ENCODE data around the gene PIR. TPM values are rescaled to one million over a fixed set of nuclear protein-coding genes. Genes with fewer than 3 reads are reported as not detected.

The PIR gene
- total and polyA plus RNA-seq, 2 donors (not counting 3 experiments of a cell fraction or from before 2014, with no cell fraction given) = 89.0 to 108 TPM

GRCh38 chrX:15525664-15526416 lies 32.7 kb upstream of the PIR start:
- ChIA-PET CTCF (interaction anchor here (1.2 kb wide), 1 partner anchor 19 kb away, joined by 4 read pairs; no protein-coding TSS in a partner anchor), POLR2A (no interaction called here)
- Histone ChIP-seq H3K4me3 (replicated peaks in 1 of 3; ENCODE audit: insufficient read depth in 1 of 3, low read depth in 1 of 3, low read length in 3 of 3) (no peak overlapping the region), H3K27me3 (ENCODE audit: control insufficient read depth in 2 of 2, insufficient read depth in 2 of 2, low read length in 2 of 2) (no peaks in the 10 kb centered on the region), H3K9me3 (replicated peaks; ENCODE audit: control insufficient read depth, insufficient read depth, low read length) (no peaks in the 10 kb centered on the region), H4K20me1 (replicated peaks; ENCODE audit: control insufficient read depth, extremely low read depth, insufficient read depth, low read length) (no peaks in the 10 kb centered on the region), H3K27ac (ENCODE audit: insufficient read depth, low read depth, low read length) (peak overlapping the region; percentile 73), H2AFZ (ENCODE audit: low read depth, low read length) (no peak overlapping the region), H3K4me1 (ENCODE audit: control insufficient read depth, extremely low read depth, insufficient read depth, low read length) (peaks cover 64% of the 10 kb centered on the region), H3K36me3 (ENCODE audit: control insufficient read depth in 2 of 2, extremely low read depth in 1 of 2, insufficient read depth in 2 of 2, low read length in 2 of 2) (peaks cover 9 to 15% of the 10 kb centered on the region in 2 experiments), H3K9ac (replicated peaks; ENCODE audit: extremely low read depth, insufficient read depth, low read length) (no peak overlapping the region), H3K79me2 (ENCODE audit: control insufficient read depth, insufficient read depth, low read length) (no peaks in the 10 kb centered on the region), H3K9me1 (replicated peaks; ENCODE audit: control insufficient read depth, extremely low read depth, insufficient read depth, low read length) (no peaks in the 10 kb centered on the region), H3K4me2 (ENCODE audit: insufficient read depth, low read length) (no peak overlapping the region)
- FAIRE-seq (no peak), DNase-seq (ENCODE audit: low read depth, low spot score) (peak; percentile 22)
- dilution Hi-C loops (cut with MboI; ENCODE audit: extremely low pct_ligation_motif_present, low sequenced_read_pairs) = no loop called here
- BruUV-seq (replicated peaks) = no TSS peak
- intact Hi-C loops (cut with micrococcal nuclease) = loop anchor here (2.0 kb wide), 1 partner anchor 39 kb away; no protein-coding TSS in a partner anchor
- TF ChIP-seq CTCF (IDR thresholded peaks at IDR 0.05; ENCODE audit: extremely low read depth in 1 of 2, insufficient read depth in 1 of 2, low read depth in 1 of 2, low read length in 2 of 2) (no peak), POLR2A (IDR thresholded peaks at IDR 0.05; ENCODE audit: low read depth, low read length) (no peak), MAX (IDR thresholded peaks at IDR 0.05; ENCODE audit: insufficient read depth, insufficient read length) (no peak), POLR2AphosphoS5 (IDR thresholded peaks at IDR 0.05; ENCODE audit: insufficient read depth, low read depth, low read length) (no peak), EZH2 (IDR thresholded peaks at IDR 0.05; ENCODE audit: borderline replicate concordance, low read depth, low read length, severe bottlenecking) (no peak)
